GM23338 (cell line): ENCODE results near the gene PARVB. TPM values are rescaled to one million over a fixed set of nuclear protein-coding genes. Genes with fewer than 3 reads are reported as not detected.

Source experiments
- ATAC-seq: fragments of 200-7000 bp; cut with Tn5 transposase; 3 replicates; pipeline ENCODE4 v1.9.1; 2020
- DNase-seq: peaks from one replicate; pipeline ENCODE4 v3.0.0-alpha.2; 2015; ENCODE audit warnings: low spot score
- H2AFZ ChIP-seq: fragments of 200-600 bp; sonication (generic); 2 replicates; pipeline ENCODE4 v1.8.0; 2016; ENCODE audit warnings: antibody characterized with exemption, mild to moderate bottlenecking, moderate library complexity
- H3F3A ChIP-seq: fragments of 200-600 bp; sonication (generic); replicated peaks from 2 replicates; pipeline ENCODE4 v1.8.0; 2017; ENCODE audit warnings: antibody characterized with exemption, mixed run types, low read depth
- H3K27ac ChIP-seq: fragments of 200-600 bp; sonication (generic); 2 replicates; pipeline ENCODE4 v1.6.1; 2016; ENCODE audit warnings: low read depth
- H3K27me3 ChIP-seq: fragments of 200-600 bp; sonication (generic); 2 replicates; pipeline ENCODE4 v1.8.0; 2016; ENCODE audit warnings: mild to moderate bottlenecking, mixed run types, moderate library complexity; ENCODE audit not compliant: insufficient read depth
- H3K36me3 ChIP-seq: fragments of 200-600 bp; sonication (generic); 2 replicates; pipeline ENCODE4 v1.8.0; 2016; ENCODE audit warnings: mild to moderate bottlenecking; ENCODE audit not compliant: insufficient read depth
- H3K4me1 ChIP-seq: fragments of 200-600 bp; sonication (generic); 2 replicates; pipeline ENCODE4 v1.8.0; 2016; ENCODE audit warnings: mild to moderate bottlenecking, moderate library complexity; ENCODE audit not compliant: insufficient read depth
- H3K4me2 ChIP-seq: fragments of 200-600 bp; sonication (generic); 2 replicates; pipeline ENCODE4 v1.7.1; 2017; ENCODE audit warnings: mixed run types
- H3K4me3 ChIP-seq: fragments of 200-600 bp; sonication (generic); 2 replicates; pipeline ENCODE4 v1.6.1; 2016; ENCODE audit warnings: mixed run types
- H3K79me2 ChIP-seq: fragments of 200-600 bp; sonication (generic); replicated peaks from 2 replicates; pipeline ENCODE4 v1.8.0; 2017; ENCODE audit warnings: mild to moderate bottlenecking; ENCODE audit not compliant: insufficient read depth
- H3K9me2 ChIP-seq: fragments of 200-600 bp; sonication (generic); 2 replicates; pipeline ENCODE4 v1.8.0; 2017; ENCODE audit not compliant: insufficient read depth
- H4K20me1 ChIP-seq: fragments of 200-600 bp; sonication (generic); replicated peaks from 2 replicates; pipeline ENCODE4 v1.8.0; 2017; ENCODE audit warnings: mild to moderate bottlenecking; ENCODE audit not compliant: insufficient read depth
- H3K27ac Mint-ChIP-seq: 2 replicates; pipeline ENCODE4 v1.8.0; 2020; ENCODE audit warnings: inconsistent platforms, mild to moderate bottlenecking, moderate library complexity, mixed read lengths
- H3K27me3 Mint-ChIP-seq: 3 replicates; pipeline ENCODE4 v1.8.0; 2022; ENCODE audit warnings: low read depth, mild to moderate bottlenecking, moderate library complexity, mixed read lengths, inconsistent platforms; ENCODE audit not compliant: insufficient read depth, poor library complexity
- H3K36me3 Mint-ChIP-seq: 3 replicates; pipeline ENCODE4 v1.8.0; 2021; ENCODE audit warnings: low read depth, mild to moderate bottlenecking, inconsistent platforms, moderate library complexity, mixed read lengths
- H3K4me1 Mint-ChIP-seq: 3 replicates; pipeline ENCODE4 v1.8.0; 2020; ENCODE audit warnings: mild to moderate bottlenecking, inconsistent platforms, mixed read lengths
- H3K4me3 Mint-ChIP-seq: 3 replicates; pipeline ENCODE4 v1.8.0; 2021; ENCODE audit warnings: moderate library complexity, mild to moderate bottlenecking, inconsistent platforms, mixed read lengths
- H3K9me3 Mint-ChIP-seq: 3 replicates; pipeline ENCODE4 v1.8.0; 2020; ENCODE audit warnings: moderate library complexity, mild to moderate bottlenecking, inconsistent platforms, mixed read lengths
- EZH2 ChIP-seq: fragments of 200-600 bp; sonication (generic); IDR thresholded peaks from one replicate; pipeline ENCODE4 v1.8.0; 2017; ENCODE audit warnings: antibody characterized with exemption, mild to moderate bottlenecking, low read depth; ENCODE audit not compliant: unreplicated experiment
- EZH2phosphoT487 ChIP-seq: fragments of 200-600 bp; sonication (generic); IDR thresholded peaks from one replicate; pipeline ENCODE4 v1.8.1; 2018; ENCODE audit warnings: antibody characterized with exemption; ENCODE audit not compliant: unreplicated experiment
- JUNB ChIP-seq: IDR thresholded peaks from one replicate; pipeline ENCODE4 v1.6.1; 2016; ENCODE audit warnings: antibody characterized with exemption; ENCODE audit not compliant: unreplicated experiment
- NANOG ChIP-seq: IDR thresholded peaks from 2 replicates; pipeline ENCODE4 v1.6.1; 2016; ENCODE audit warnings: antibody characterized with exemption, borderline replicate concordance
- POLR2AphosphoS5 ChIP-seq: IDR thresholded peaks from 2 replicates; pipeline ENCODE4 v1.6.1; 2016; ENCODE audit warnings: antibody characterized with exemption, low read depth
- ZNF114 ChIP-seq: fragments of 250-450 bp; sonication (Bioruptor Pico); IDR thresholded peaks from 2 replicates; pipeline ENCODE4 v1.5.0; 2020; ENCODE audit warnings: mild to moderate bottlenecking, moderate library complexity
- ZNF331 ChIP-seq: fragments of 250-450 bp; sonication (Bioruptor Pico); IDR thresholded peaks from 2 replicates; pipeline ENCODE4 v1.5.0; 2020; ENCODE audit warnings: low read depth, mild to moderate bottlenecking, moderate library complexity
- polyA plus RNA-seq: library from polyadenylated mRNA; unstranded; fragments of >200 nt; fragmentation: Nextera tagmentation; extraction: Ambion mirVana; gene quantifications from 2 replicates; pipeline ENCODE4 v1.2.1, GENCODE V29; 2016
- total RNA-seq: library from RNA; depleted of rRNA; stranded (reverse); fragments of >200 nt; shearing (Covaris generic); gene quantifications from 2 replicates; pipeline ENCODE4 v1.2.3, GENCODE V29; 2014
- TF ChIP-seq, protein P1 (sequence below), 2 experiments: fragments of 200-600 bp in 1 of 2; sonication (generic) in 1 of 2; conservative IDR thresholded peaks; 2 replicates each; pipeline versions ENCODE4 v1.5.1 to v1.6.1; 2016 to 2017; ENCODE audit warnings: antibody characterized with exemption in 2 of 2, low read depth in 2 of 2, mild to moderate bottlenecking in 2 of 2, moderate library complexity in 1 of 2
- TF ChIP-seq, protein P2 (sequence below): IDR thresholded peaks from 2 replicates; pipeline ENCODE4 v1.6.1; 2016; ENCODE audit warnings: antibody characterized with exemption

PARVB gene
- total and polyA plus RNA-seq, 2 experiments from 2014 or later: 4.3 to 7.7 TPM

DNA sequence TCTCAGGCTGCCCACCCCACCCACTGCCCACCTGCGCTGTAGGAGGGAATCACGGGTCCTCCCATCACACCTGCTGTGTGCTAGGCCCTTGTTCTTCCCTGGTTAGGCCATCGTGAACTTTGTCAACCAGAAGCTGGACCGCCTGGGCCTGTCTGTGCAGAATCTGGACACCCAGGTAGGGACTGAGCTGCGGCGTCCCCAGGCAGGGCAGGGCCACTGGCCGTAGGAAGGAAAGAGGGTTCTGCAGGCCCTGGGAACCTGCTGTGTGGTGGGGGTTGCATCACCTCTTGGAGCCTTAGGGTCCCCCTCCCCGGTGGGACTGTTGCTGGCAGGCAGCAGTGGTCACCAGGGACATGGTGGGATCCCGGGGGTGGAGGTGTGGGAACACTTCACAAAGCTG is 172.1 kb downstream of the PARVB start:
- no peaks in the 10 kb centered on the region for H3F3A ChIP-seq
- H3K9me2 ChIP-seq: no peaks in the 10 kb centered on the region
- H3K27me3 ChIP-seq: no peaks in the 10 kb centered on the region
- no peak overlapping the region for H3K27ac ChIP-seq
- Mint-ChIP-seq H3K4me1 (peaks cover 4% of the 10 kb centered on the region; the same call in 1 of the 3 replicates), H3K36me3 (no peaks in the 10 kb centered on the region), H3K27me3 (peaks cover 8% of the 10 kb centered on the region), H3K9me3 (peaks cover 4% of the 10 kb centered on the region; the same call in 1 of the 3 replicates), H3K4me3 (no peak overlapping the region), H3K27ac (no peak overlapping the region)
- H3K79me2 ChIP-seq: no peaks in the 10 kb centered on the region
- no peaks in the 10 kb centered on the region for H3K4me1 ChIP-seq
- DNase-seq (no peak), ATAC-seq (no peak)
- H2AFZ ChIP-seq: no peak overlapping the region; the same call in 1 of the 2 replicates
- TF ChIP-seq ZNF114 (no peak), EZH2 (no peak), NANOG (no peak), POLR2AphosphoS5 (no peak), JUNB (no peak), EZH2phosphoT487 (no peak), ZNF331 (CRISPR knock-in tag) (no peak)
- no peaks in the 10 kb centered on the region for H3K36me3 ChIP-seq
- H4K20me1 ChIP-seq: no peaks in the 10 kb centered on the region
- no peak overlapping the region for H3K4me2 ChIP-seq
- no peak overlapping the region for H3K4me3 ChIP-seq

DNA sequence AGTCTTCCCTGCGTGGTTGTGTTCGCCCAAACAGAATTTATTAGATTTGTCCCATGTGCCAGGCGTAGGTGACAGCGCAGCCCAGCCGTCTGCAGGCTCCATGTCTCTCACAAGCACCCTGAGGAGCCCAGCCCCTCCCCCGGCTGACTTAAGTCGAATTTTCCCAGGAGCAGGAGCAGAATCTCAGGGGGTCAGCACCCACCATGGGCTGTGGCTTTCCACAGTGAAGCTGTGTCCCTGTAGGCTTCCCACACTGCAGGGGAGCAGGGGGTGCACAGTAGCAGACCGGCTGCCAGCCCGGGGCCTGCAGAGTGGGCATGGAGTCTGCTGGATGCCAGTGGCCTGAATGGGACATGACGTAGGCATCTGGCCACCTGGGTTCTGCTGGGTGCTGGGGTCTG is 172.6 kb downstream of the PARVB start:
- ATAC-seq (no peak), DNase-seq (no peak)
- Mint-ChIP-seq H3K36me3 (no peaks in the 10 kb centered on the region), H3K27me3 (peaks cover 10% of the 10 kb centered on the region), H3K9me3 (peaks cover 4% of the 10 kb centered on the region; the same call in 1 of the 3 replicates), H3K27ac (no peak overlapping the region), H3K4me1 (peaks cover 4% of the 10 kb centered on the region; the same call in 1 of the 3 replicates), H3K4me3 (no peak overlapping the region)
- H3K36me3 ChIP-seq: no peaks in the 10 kb centered on the region
- no peak overlapping the region for H3K27ac ChIP-seq
- H3F3A ChIP-seq: no peaks in the 10 kb centered on the region
- no peak overlapping the region for H2AFZ ChIP-seq
- H3K79me2 ChIP-seq: no peaks in the 10 kb centered on the region
- H3K9me2 ChIP-seq: no peaks in the 10 kb centered on the region
- no peaks in the 10 kb centered on the region for H3K4me1 ChIP-seq
- TF ChIP-seq, protein P1, sequence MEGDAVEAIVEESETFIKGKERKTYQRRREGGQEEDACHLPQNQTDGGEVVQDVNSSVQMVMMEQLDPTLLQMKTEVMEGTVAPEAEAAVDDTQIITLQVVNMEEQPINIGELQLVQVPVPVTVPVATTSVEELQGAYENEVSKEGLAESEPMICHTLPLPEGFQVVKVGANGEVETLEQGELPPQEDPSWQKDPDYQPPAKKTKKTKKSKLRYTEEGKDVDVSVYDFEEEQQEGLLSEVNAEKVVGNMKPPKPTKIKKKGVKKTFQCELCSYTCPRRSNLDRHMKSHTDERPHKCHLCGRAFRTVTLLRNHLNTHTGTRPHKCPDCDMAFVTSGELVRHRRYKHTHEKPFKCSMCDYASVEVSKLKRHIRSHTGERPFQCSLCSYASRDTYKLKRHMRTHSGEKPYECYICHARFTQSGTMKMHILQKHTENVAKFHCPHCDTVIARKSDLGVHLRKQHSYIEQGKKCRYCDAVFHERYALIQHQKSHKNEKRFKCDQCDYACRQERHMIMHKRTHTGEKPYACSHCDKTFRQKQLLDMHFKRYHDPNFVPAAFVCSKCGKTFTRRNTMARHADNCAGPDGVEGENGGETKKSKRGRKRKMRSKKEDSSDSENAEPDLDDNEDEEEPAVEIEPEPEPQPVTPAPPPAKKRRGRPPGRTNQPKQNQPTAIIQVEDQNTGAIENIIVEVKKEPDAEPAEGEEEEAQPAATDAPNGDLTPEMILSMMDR (conservative IDR thresholded peaks at IDR 0.05; ENCODE audit: low read depth in 2 of 2): no peak
- no peak for TF ChIP-seq NANOG
- TF ChIP-seq EZH2: no peak
- TF ChIP-seq, protein P2, sequence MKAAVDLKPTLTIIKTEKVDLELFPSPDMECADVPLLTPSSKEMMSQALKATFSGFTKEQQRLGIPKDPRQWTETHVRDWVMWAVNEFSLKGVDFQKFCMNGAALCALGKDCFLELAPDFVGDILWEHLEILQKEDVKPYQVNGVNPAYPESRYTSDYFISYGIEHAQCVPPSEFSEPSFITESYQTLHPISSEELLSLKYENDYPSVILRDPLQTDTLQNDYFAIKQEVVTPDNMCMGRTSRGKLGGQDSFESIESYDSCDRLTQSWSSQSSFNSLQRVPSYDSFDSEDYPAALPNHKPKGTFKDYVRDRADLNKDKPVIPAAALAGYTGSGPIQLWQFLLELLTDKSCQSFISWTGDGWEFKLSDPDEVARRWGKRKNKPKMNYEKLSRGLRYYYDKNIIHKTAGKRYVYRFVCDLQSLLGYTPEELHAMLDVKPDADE: no peak
- TF ChIP-seq ZNF114: no peak
- no peak for TF ChIP-seq POLR2AphosphoS5
- H3K27me3 ChIP-seq: no peaks in the 10 kb centered on the region
- H3K4me2 ChIP-seq: no peak overlapping the region
- no peak overlapping the region for H3K4me3 ChIP-seq
- no peaks in the 10 kb centered on the region for H4K20me1 ChIP-seq
